ENCODE results near the gene UTRN. TPM values are rescaled to one million over a fixed set of nuclear protein-coding genes. Genes with fewer than 3 reads are reported as not detected.
A peak's percentile ranks its signal among the peaks of the same experiment; 100 is the strongest.

The UTRN gene
- total and polyA plus RNA-seq, 4 donors: 24.6 to 489 (median 123) TPM

- no peak for ATAC-seq (ENCODE audit: insufficient read depth, low FRiP score)
- TF ChIP-seq, protein P1, sequence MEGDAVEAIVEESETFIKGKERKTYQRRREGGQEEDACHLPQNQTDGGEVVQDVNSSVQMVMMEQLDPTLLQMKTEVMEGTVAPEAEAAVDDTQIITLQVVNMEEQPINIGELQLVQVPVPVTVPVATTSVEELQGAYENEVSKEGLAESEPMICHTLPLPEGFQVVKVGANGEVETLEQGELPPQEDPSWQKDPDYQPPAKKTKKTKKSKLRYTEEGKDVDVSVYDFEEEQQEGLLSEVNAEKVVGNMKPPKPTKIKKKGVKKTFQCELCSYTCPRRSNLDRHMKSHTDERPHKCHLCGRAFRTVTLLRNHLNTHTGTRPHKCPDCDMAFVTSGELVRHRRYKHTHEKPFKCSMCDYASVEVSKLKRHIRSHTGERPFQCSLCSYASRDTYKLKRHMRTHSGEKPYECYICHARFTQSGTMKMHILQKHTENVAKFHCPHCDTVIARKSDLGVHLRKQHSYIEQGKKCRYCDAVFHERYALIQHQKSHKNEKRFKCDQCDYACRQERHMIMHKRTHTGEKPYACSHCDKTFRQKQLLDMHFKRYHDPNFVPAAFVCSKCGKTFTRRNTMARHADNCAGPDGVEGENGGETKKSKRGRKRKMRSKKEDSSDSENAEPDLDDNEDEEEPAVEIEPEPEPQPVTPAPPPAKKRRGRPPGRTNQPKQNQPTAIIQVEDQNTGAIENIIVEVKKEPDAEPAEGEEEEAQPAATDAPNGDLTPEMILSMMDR (IDR thresholded peaks at IDR 0.05; ENCODE audit: control extremely low read depth, extremely low read depth): no peak
- no peaks in the 10 kb centered on the region for H3K9me3 ChIP-seq (ENCODE audit: control insufficient read depth in 4 of 4, insufficient read depth in 3 of 4, low read length in 3 of 4)
- no peak overlapping the region for H3K4me3 ChIP-seq
- no peaks in the 10 kb centered on the region for H3K27me3 ChIP-seq (ENCODE audit: control insufficient read depth in 3 of 3, insufficient read depth in 3 of 3, low read length in 2 of 3)
- peaks cover 0 to 16% (median 10%) of the 10 kb centered on the region in 5 donors for H3K4me1 ChIP-seq (ENCODE audit: control insufficient read depth in 5 of 5, insufficient read depth in 5 of 5, low read length in 5 of 5)
- no peak for DNase-seq
- no peak overlapping the region for H3K27ac ChIP-seq (ENCODE audit: low read depth in 1 of 2, low read length in 1 of 2)
- no peak overlapping the region for H3K9ac ChIP-seq (ENCODE audit: insufficient read depth in 1 of 2, low read length in 2 of 2)
- WGBS, 2 donors: 96 to 97% methylated on average over 12 of the region's 12 CpGs
- H3K36me3 ChIP-seq (ENCODE audit: control insufficient read depth in 4 of 4, insufficient read depth in 4 of 4, low read length in 4 of 4): peaks cover 0 to 1% (median 0%) of the 10 kb centered on the region in 4 donors
These were observed 36.9 kb downstream of the UTRN start for GRCh38 chr6:144321839-144322591.

DNA sequence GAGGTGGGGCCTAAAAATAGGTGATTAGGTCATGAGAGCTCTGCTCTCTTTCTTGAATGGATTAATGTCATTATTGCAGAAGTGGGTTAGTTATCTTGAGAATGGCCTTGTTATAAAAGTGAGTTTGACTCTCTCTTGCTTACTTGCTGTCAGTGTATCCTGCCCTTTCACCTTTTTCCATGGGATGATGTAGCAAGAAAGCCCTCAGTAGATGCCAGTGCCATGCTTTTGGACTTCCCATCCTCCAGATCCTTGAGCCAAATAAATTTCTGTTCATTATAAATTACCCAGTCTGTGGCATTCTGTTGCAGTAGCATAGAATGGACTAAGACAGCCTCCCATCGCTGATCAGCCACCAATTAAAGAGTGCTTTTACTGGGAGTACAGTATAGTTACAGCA is 40.1 kb downstream of the UTRN start:
- no peak for DNase-seq
- no peaks in the 10 kb centered on the region for H3K9me3 ChIP-seq (ENCODE audit: control insufficient read depth in 4 of 4, insufficient read depth in 3 of 4, low read length in 3 of 4)

GRCh38 chr6:144326393-144326792 is 41.3 kb downstream of the UTRN start:
- Histone ChIP-seq H3K9ac (ENCODE audit: insufficient read depth in 1 of 2, low read length in 2 of 2) (peak overlapping the region in 1 of 2 donors; percentile 34), H3K27ac (ENCODE audit: low read depth in 1 of 2, low read length in 1 of 2) (no peak overlapping the region), H3K27me3 (ENCODE audit: control insufficient read depth in 3 of 3, insufficient read depth in 3 of 3, low read length in 2 of 3) (no peaks in the 10 kb centered on the region), H3K9me3 (ENCODE audit: control insufficient read depth in 4 of 4, insufficient read depth in 3 of 4, low read length in 3 of 4) (no peaks in the 10 kb centered on the region), H3K4me3 (no peak overlapping the region), H3K4me1 (ENCODE audit: control insufficient read depth in 5 of 5, insufficient read depth in 5 of 5, low read length in 5 of 5) (peaks cover under 1 to 29% (median 17%) of the 10 kb centered on the region in 5 donors), H3K36me3 (ENCODE audit: control insufficient read depth in 4 of 4, insufficient read depth in 4 of 4, low read length in 4 of 4) (peaks cover 0 to 1% (median 0%) of the 10 kb centered on the region in 4 donors)
- TF ChIP-seq, protein P1 (IDR thresholded peaks at IDR 0.05; ENCODE audit: control extremely low read depth, extremely low read depth): no peak
- ATAC-seq (ENCODE audit: insufficient read depth, low FRiP score): no peak
- 94 to 95% methylated on average over 4 of the region's 4 CpGs for WGBS, 2 donors
- no peak for DNase-seq

More for the DNA sequence above, 40.1 kb downstream of the UTRN start:
- no peak overlapping the region for H3K4me3 ChIP-seq
- H3K9ac ChIP-seq (ENCODE audit: insufficient read depth in 1 of 2, low read length in 2 of 2): no peak overlapping the region
- peaks cover 0 to 26% (median 18%) of the 10 kb centered on the region in 5 donors for H3K4me1 ChIP-seq (ENCODE audit: control insufficient read depth in 5 of 5, insufficient read depth in 5 of 5, low read length in 5 of 5)
- H3K27ac ChIP-seq (ENCODE audit: low read depth in 1 of 2, low read length in 1 of 2): no peak overlapping the region
- H3K27me3 ChIP-seq (ENCODE audit: control insufficient read depth in 3 of 3, insufficient read depth in 3 of 3, low read length in 2 of 3): no peaks in the 10 kb centered on the region
- WGBS, 2 donors: 96% methylated on average over 1 of the region's 1 CpG
- peaks cover 0 to 1% (median 0%) of the 10 kb centered on the region in 4 donors for H3K36me3 ChIP-seq (ENCODE audit: control insufficient read depth in 4 of 4, insufficient read depth in 4 of 4, low read length in 4 of 4)
- TF ChIP-seq, protein P1 (IDR thresholded peaks at IDR 0.05; ENCODE audit: control extremely low read depth, extremely low read depth): no peak
- no peak for ATAC-seq (ENCODE audit: insufficient read depth, low FRiP score)
